ENCODE data around the gene SORCS1.

DNA sequence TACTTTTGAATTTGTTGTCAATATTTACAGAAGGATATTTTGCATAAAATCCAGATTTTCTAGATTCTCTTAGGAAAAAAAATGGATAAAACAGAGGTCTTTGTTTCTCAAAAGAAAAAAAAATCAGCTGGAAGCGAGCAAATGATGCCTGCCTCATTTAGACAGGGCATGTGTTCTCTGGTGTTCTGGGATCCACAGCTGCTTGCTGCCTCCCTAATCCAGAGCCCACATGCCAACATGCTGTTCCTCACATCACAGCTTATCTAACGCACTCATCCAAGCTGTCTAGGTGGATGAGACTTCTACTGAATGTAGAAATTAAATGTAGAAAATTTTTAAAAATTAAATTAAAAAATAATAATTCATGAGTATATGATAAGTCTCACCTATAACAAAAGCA, 630.1 kb downstream of the SORCS1 start:
- no peak for TF ChIP-seq CEBPB (IDR thresholded peaks at IDR 0.05)
- no peak for TF ChIP-seq TEAD4 (IDR thresholded peaks at IDR 0.05)
- TF ChIP-seq, protein P1, sequence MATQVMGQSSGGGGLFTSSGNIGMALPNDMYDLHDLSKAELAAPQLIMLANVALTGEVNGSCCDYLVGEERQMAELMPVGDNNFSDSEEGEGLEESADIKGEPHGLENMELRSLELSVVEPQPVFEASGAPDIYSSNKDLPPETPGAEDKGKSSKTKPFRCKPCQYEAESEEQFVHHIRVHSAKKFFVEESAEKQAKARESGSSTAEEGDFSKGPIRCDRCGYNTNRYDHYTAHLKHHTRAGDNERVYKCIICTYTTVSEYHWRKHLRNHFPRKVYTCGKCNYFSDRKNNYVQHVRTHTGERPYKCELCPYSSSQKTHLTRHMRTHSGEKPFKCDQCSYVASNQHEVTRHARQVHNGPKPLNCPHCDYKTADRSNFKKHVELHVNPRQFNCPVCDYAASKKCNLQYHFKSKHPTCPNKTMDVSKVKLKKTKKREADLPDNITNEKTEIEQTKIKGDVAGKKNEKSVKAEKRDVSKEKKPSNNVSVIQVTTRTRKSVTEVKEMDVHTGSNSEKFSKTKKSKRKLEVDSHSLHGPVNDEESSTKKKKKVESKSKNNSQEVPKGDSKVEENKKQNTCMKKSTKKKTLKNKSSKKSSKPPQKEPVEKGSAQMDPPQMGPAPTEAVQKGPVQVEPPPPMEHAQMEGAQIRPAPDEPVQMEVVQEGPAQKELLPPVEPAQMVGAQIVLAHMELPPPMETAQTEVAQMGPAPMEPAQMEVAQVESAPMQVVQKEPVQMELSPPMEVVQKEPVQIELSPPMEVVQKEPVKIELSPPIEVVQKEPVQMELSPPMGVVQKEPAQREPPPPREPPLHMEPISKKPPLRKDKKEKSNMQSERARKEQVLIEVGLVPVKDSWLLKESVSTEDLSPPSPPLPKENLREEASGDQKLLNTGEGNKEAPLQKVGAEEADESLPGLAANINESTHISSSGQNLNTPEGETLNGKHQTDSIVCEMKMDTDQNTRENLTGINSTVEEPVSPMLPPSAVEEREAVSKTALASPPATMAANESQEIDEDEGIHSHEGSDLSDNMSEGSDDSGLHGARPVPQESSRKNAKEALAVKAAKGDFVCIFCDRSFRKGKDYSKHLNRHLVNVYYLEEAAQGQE (IDR thresholded peaks at IDR 0.05; ENCODE audit: low read depth): no peak
- no peak for TF ChIP-seq EP300 (IDR thresholded peaks at IDR 0.05; ENCODE audit: borderline replicate concordance)
- no peak for TF ChIP-seq EGR1 (IDR thresholded peaks at IDR 0.05)
- TF ChIP-seq CREB1 (IDR thresholded peaks at IDR 0.05; ENCODE audit: low read depth): no peak
- TF ChIP-seq, protein P2, sequence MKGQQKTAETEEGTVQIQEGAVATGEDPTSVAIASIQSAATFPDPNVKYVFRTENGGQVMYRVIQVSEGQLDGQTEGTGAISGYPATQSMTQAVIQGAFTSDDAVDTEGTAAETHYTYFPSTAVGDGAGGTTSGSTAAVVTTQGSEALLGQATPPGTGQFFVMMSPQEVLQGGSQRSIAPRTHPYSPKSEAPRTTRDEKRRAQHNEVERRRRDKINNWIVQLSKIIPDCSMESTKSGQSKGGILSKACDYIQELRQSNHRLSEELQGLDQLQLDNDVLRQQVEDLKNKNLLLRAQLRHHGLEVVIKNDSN (IDR thresholded peaks at IDR 0.05): no peak
- TF ChIP-seq RAD21 (IDR thresholded peaks at IDR 0.05; ENCODE audit: low read depth): no peak
- no peak for TF ChIP-seq YY1 (IDR thresholded peaks at IDR 0.05; ENCODE audit: low read depth)
- TF ChIP-seq, protein P3, sequence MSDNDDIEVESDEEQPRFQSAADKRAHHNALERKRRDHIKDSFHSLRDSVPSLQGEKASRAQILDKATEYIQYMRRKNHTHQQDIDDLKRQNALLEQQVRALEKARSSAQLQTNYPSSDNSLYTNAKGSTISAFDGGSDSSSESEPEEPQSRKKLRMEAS (IDR thresholded peaks at IDR 0.05): no peak
- no peak for TF ChIP-seq TAF1 (IDR thresholded peaks at IDR 0.05; ENCODE audit: low read depth)

Measured in Ishikawa (cell line).